DOHH2 (cell line): ENCODE data around the gene ASPHD1.
A peak's percentile ranks its signal among the peaks of the same experiment; 100 is the strongest.

Experiments used
- CTCF ChIP-seq: fragments of 200-600 bp; sonication (generic); IDR thresholded peaks from one replicate; pipeline ENCODE4 v1.5.1; 2014; ENCODE audit warnings: antibody characterized with exemption, mild to moderate bottlenecking, low read depth, low read length; ENCODE audit not compliant: poor library complexity, severe bottlenecking
- EZH2phosphoT487 ChIP-seq: fragments of 200-600 bp; sonication (generic); IDR thresholded peaks from 2 replicates; pipeline ENCODE4 v1.6.1; 2017; ENCODE audit warnings: borderline replicate concordance, mild to moderate bottlenecking, antibody characterized with exemption, low read length, moderate library complexity, mixed read lengths

GRCh38 chr16:29943846-29944799, 43.8 kb downstream of the ASPHD1 start:
- TF ChIP-seq CTCF (peak; percentile 30), EZH2phosphoT487 (no peak)
